Muscle layer of duodenum (tissue), 2 donors: ENCODE data around the gene FKRP.
A peak's percentile ranks its signal among the peaks of the same experiment; 100 is the strongest.

Source experiments
- H3K27ac ChIP-seq: one replicate; pipeline ENCODE4 v1.7.0; 2013; ENCODE audit warnings: mild to moderate bottlenecking, low read length
- H3K27me3 ChIP-seq: one replicate; pipeline ENCODE4 v1.7.0; 2013; ENCODE audit warnings: low read depth, mild to moderate bottlenecking, control low read depth, low read length
- H3K36me3 ChIP-seq, 2 donors: one replicate each; pipeline ENCODE4 v1.7.0; 2013; ENCODE audit warnings: low read length in 2 of 2, control low read depth in 1 of 2, mild to moderate bottlenecking in 1 of 2; ENCODE audit not compliant: insufficient read depth in 2 of 2, control insufficient read depth in 1 of 2
- H3K4me1 ChIP-seq, 2 donors: one replicate each; pipeline ENCODE4 v1.7.0; 2013; ENCODE audit warnings: low read length in 2 of 2, mild to moderate bottlenecking in 2 of 2, control low read depth in 1 of 2, moderate library complexity in 1 of 2; ENCODE audit not compliant: insufficient read depth in 2 of 2, control insufficient read depth in 1 of 2
- H3K4me3 ChIP-seq, 2 donors: one replicate each; pipeline ENCODE4 v1.7.0; 2013; ENCODE audit warnings: low read length in 2 of 2, low read depth in 1 of 2, mild to moderate bottlenecking in 1 of 2
- H3K9me3 ChIP-seq, 2 donors: one replicate each; pipeline ENCODE4 v1.7.0; 2013; ENCODE audit warnings: low read length in 2 of 2, control low read depth in 1 of 2, mild to moderate bottlenecking in 1 of 2; ENCODE audit not compliant: control insufficient read depth in 1 of 2
- donor health status: healthy.

The FKRP gene

GRCh38 chr19:46714444-46715106, 31.3 kb upstream of the FKRP start:
- H3K27me3 ChIP-seq = no peaks in the 10 kb centered on the region
- H3K4me1 ChIP-seq = peaks cover 4 to 25% of the 10 kb centered on the region in 2 donors
- H3K36me3 ChIP-seq = peaks cover 0 to 11% of the 10 kb centered on the region in 2 donors
- H3K4me3 ChIP-seq = peak overlapping the region; percentile 76 to 81
- H3K9me3 ChIP-seq = no peaks in the 10 kb centered on the region
- peak overlapping the region; percentile 95 for H3K27ac ChIP-seq

- peaks cover 4 to 25% of the 10 kb centered on the region in 2 donors for H3K4me1 ChIP-seq
- H3K27me3 ChIP-seq = no peaks in the 10 kb centered on the region
- peaks cover 3 to 14% of the 10 kb centered on the region in 2 donors for H3K36me3 ChIP-seq
- H3K4me3 ChIP-seq = peak overlapping the region; percentile 76 to 81
- H3K9me3 ChIP-seq = no peaks in the 10 kb centered on the region
- H3K27ac ChIP-seq = peak overlapping the region; percentile 95
Measured at GRCh38 chr19:46715620-46715974, 30.3 kb upstream of the FKRP start.

GRCh38 chr19:46715975-46716671, 29.7 kb upstream of the FKRP start:
- Histone ChIP-seq H3K27ac (peak overlapping the region; percentile 95), H3K4me1 (peaks cover 4 to 25% of the 10 kb centered on the region in 2 donors), H3K9me3 (no peaks in the 10 kb centered on the region), H3K27me3 (no peaks in the 10 kb centered on the region), H3K36me3 (peaks cover 6 to 14% of the 10 kb centered on the region in 2 donors), H3K4me3 (peak overlapping the region; percentile 76 to 81)

GRCh38 chr19:46716672-46717033, 29.2 kb upstream of the FKRP start:
- peak overlapping the region; percentile 76 to 81 for H3K4me3 ChIP-seq
- H3K4me1 ChIP-seq = peaks cover 4 to 25% of the 10 kb centered on the region in 2 donors
- peaks cover 6 to 20% of the 10 kb centered on the region in 2 donors for H3K36me3 ChIP-seq
- peak overlapping the region; percentile 95 for H3K27ac ChIP-seq
- H3K9me3 ChIP-seq = no peaks in the 10 kb centered on the region
- no peaks in the 10 kb centered on the region for H3K27me3 ChIP-seq

GRCh38 chr19:46717034-46717715, 28.7 kb upstream of the FKRP start, which contains the start of gene PRKD2:
TSS of gene PRKD2 (minus strand) at chr19:46717114. CDS start at chr19:46716370, 744 bp downstream.
- Histone ChIP-seq H3K27ac (peak within 1 kb of the TSS; percentile 95), H3K4me1 (peaks cover 4 to 25% of the 10 kb centered on the region in 2 donors), H3K9me3 (no peaks in the 10 kb centered on the region)

GRCh38 chr19:46717716-46718143, 28.1 kb upstream of the FKRP start:
- H3K4me1 ChIP-seq = peaks cover 4 to 25% of the 10 kb centered on the region in 2 donors
- peaks cover 14 to 30% of the 10 kb centered on the region in 2 donors for H3K36me3 ChIP-seq
- peak overlapping the region; percentile 79 to 81 for H3K4me3 ChIP-seq
- H3K27me3 ChIP-seq = no peaks in the 10 kb centered on the region
- H3K9me3 ChIP-seq = no peaks in the 10 kb centered on the region
- peak overlapping the region; percentile 13 for H3K27ac ChIP-seq

More at GRCh38 chr19:46717034-46717715, 28.7 kb upstream of the FKRP start, which contains the start of gene PRKD2:
- peak within 1 kb of the TSS; percentile 79 to 81 for H3K4me3 ChIP-seq
- H3K27me3 ChIP-seq = no peaks in the 10 kb centered on the region
- H3K36me3 ChIP-seq = peaks cover 9 to 25% of the 10 kb centered on the region in 2 donors

- H3K4me1 ChIP-seq = peaks cover 4 to 23% of the 10 kb centered on the region in 2 donors
- H3K27ac ChIP-seq = peak overlapping the region; percentile 13
- peaks cover 17 to 36% of the 10 kb centered on the region in 2 donors for H3K36me3 ChIP-seq
- no peaks in the 10 kb centered on the region for H3K9me3 ChIP-seq
- H3K4me3 ChIP-seq = peak overlapping the region in 1 of 2 donors; percentile 81
- H3K27me3 ChIP-seq = no peaks in the 10 kb centered on the region
Measured at GRCh38 chr19:46718157-46718933, 27.5 kb upstream of the FKRP start.

GRCh38 chr19:46718934-46719622, 26.8 kb upstream of the FKRP start:
- Histone ChIP-seq H3K4me3 (no peak overlapping the region), H3K27me3 (no peaks in the 10 kb centered on the region), H3K4me1 (peaks cover 4 to 22% of the 10 kb centered on the region in 2 donors), H3K9me3 (no peaks in the 10 kb centered on the region), H3K36me3 (peaks cover 22 to 41% of the 10 kb centered on the region in 2 donors), H3K27ac (no peak overlapping the region)

- Histone ChIP-seq H3K4me1 (peaks cover 4 to 22% of the 10 kb centered on the region in 2 donors), H3K9me3 (no peaks in the 10 kb centered on the region), H3K27ac (no peak overlapping the region), H3K36me3 (peaks cover 29 to 49% of the 10 kb centered on the region in 2 donors), H3K4me3 (no peak overlapping the region), H3K27me3 (no peaks in the 10 kb centered on the region)
Measured at GRCh38 chr19:46719629-46720502, 26.0 kb upstream of the FKRP start.
